Neuron (in vitro differentiated cells): Measurements from ENCODE around the gene CMTM7.
"Not testable (repeated sequence)": the region's sequence is repeated elsewhere in the genome, so short reads cannot be mapped to it uniquely, and the experiment has no call there.

Source experiments
- H2AFZ ChIP-seq: one replicate; pipeline ENCODE4 v1.6.1; 2013; ENCODE audit warnings: low read depth, mild to moderate bottlenecking, inconsistent platforms, low read length, moderate library complexity
- H3K27me3 ChIP-seq: one replicate; pipeline ENCODE4 v1.6.1; 2013; ENCODE audit warnings: low read length; ENCODE audit not compliant: insufficient read depth
- H3K36me3 ChIP-seq: one replicate; pipeline ENCODE4 v1.6.1; 2013; ENCODE audit warnings: low read length; ENCODE audit not compliant: insufficient read depth
- H3K4me1 ChIP-seq: one replicate; pipeline ENCODE4 v1.6.1; 2013; ENCODE audit warnings: low read length; ENCODE audit not compliant: insufficient read depth
- H3K4me3 ChIP-seq: 2 replicates; pipeline ENCODE4 v1.5.1; 2013; ENCODE audit warnings: mild to moderate bottlenecking, low read length, moderate library complexity
- H3K9me3 ChIP-seq: one replicate; pipeline ENCODE4 v1.6.1; 2013; ENCODE audit warnings: low read length

Gene CMTM7

GRCh38 chr3:32455609-32456428 is 64.2 kb downstream of the CMTM7 start:
- Histone ChIP-seq H3K36me3 (peaks cover 20% of the 10 kb centered on the region), H3K27me3 (no peaks in the 10 kb centered on the region), H3K4me1 (peaks cover 25% of the 10 kb centered on the region), H3K4me3 (no peak overlapping the region), H3K9me3 (no peaks in the 10 kb centered on the region), H2AFZ (no peak overlapping the region)

- H3K36me3 ChIP-seq, result peaks cover 20% of the 10 kb centered on the region
- peaks cover 23% of the 10 kb centered on the region for H3K4me1 ChIP-seq
- H3K4me3 ChIP-seq, result no peak overlapping the region
- H3K27me3 ChIP-seq, result no peaks in the 10 kb centered on the region
- no peak overlapping the region for H2AFZ ChIP-seq
- no peaks in the 10 kb centered on the region for H3K9me3 ChIP-seq
Observed at GRCh38 chr3:32456429-32457130, 64.9 kb downstream of the CMTM7 start.

DNA sequence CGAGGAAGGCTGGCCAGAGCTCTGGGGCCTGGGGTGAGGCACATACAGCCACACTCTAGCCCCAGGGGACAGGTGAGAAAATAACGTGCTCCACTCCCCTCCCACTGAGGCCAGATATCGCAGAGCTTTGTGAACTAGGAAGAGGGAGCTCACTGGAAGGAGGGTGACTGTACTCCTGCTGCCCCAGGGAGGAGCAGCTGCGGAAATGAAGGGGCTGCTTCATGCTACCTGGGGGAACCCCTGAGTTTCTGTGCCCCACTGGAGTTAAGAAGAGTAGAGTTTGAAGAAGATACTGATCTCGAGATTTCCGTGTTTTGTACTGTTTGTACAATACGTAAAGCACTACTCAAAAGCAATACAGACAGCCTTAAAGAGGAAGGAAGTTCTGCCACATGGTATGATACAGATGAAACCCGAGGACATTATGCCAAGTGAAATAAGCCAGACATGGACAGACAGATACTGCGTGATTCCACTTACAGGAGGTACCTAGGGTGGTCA is 66.4 kb downstream of the CMTM7 start:
- Histone ChIP-seq H2AFZ (no peak overlapping the region), H3K9me3 (no peaks in the 10 kb centered on the region), H3K36me3 (peaks cover 18% of the 10 kb centered on the region), H3K4me3 (no peak overlapping the region), H3K4me1 (peaks cover 34% of the 10 kb centered on the region), H3K27me3 (no peaks in the 10 kb centered on the region)

- H3K36me3 ChIP-seq, result peaks cover 10% of the 10 kb centered on the region
- no peaks in the 10 kb centered on the region for H3K9me3 ChIP-seq
- peaks cover 35% of the 10 kb centered on the region for H3K4me1 ChIP-seq
- H2AFZ ChIP-seq, result no peak overlapping the region
- no peaks in the 10 kb centered on the region for H3K27me3 ChIP-seq
- no peak overlapping the region for H3K4me3 ChIP-seq
Observed at GRCh38 chr3:32459450-32459849, 67.8 kb downstream of the CMTM7 start.

DNA sequence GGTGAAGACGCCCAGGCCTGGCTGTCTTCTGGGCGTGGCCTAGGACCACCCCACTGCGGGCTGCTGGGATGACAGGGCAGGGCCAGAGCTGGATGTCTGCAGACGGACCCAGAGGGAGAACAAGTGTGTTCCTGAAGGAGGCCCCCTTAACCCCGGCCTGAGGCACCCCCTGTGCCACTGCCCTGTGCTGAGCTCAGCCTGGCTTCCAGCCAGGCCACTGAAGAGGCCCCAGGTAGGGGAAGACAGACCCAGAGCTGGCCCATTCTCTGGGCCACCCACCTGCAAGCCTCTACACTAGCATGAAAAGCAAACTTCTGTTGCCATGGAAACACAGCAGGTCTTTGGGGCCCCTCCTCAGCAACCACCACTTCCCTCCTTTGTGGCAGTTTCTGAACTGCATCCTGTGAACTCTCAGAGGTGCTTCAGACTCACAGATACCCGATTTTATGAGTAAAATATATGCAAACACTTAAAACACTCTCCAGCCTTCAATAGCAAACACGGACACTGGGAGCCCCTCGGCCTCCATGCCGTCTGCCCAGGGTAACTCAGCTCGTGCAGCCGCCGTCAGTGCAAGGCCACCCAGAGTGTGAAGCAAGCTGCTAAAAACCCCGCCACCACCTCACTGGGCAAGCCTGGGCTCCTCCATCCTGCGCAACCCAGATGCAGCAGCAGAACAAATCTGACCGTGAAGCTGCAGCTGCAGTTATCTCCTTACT is 68.5 kb downstream of the CMTM7 start:
- H3K9me3 ChIP-seq, result no peaks in the 10 kb centered on the region
- H3K4me3 ChIP-seq, result peak overlapping the region; percentile 16
- peaks cover 35% of the 10 kb centered on the region for H3K4me1 ChIP-seq
- no peak overlapping the region for H2AFZ ChIP-seq
- peaks cover 4% of the 10 kb centered on the region for H3K36me3 ChIP-seq
- H3K27me3 ChIP-seq, result no peaks in the 10 kb centered on the region

DNA sequence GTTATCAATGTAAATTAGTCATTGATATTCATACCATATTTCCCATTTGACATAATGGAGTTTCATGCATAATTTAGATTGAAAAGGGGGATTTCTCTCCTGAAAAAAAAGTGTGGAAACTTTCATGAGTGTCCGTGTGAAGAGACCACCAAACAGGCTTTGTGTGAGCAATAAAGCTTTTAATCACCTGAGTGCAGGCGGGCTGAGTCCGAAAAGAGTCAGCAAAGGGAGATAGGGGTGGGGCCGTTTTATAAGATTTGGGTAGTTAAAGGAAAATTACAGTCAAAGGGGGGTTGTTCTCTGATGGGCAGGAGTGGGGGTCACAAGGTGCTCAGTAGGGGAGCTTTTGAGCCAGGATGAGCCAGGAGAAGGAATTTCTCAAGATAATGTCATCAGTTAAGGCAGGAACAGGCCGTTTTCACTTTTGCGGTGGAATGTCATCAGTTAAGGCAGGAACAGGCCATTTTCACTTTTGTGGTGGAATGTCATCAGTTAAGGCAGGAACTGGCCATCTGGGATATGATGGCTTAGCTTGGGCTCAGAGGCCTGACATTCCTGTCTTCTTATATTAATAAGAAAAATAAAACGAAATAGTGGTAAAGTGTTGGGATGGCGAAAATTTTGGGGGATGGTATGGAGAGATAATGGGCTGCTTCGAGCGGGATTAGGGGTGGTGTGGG is 69.3 kb downstream of the CMTM7 start:
- peaks cover 35% of the 10 kb centered on the region for H3K4me1 ChIP-seq
- H3K4me3 ChIP-seq, result peak overlapping the region; percentile 16
- H2AFZ ChIP-seq, H3K9me3 ChIP-seq, H3K36me3 ChIP-seq, H3K27me3 ChIP-seq: not testable (repeated sequence)

GRCh38 chr3:32462191-32462986 is 70.7 kb downstream of the CMTM7 start:
- H3K27me3 ChIP-seq, H2AFZ ChIP-seq, H3K36me3 ChIP-seq, H3K9me3 ChIP-seq, H3K4me3 ChIP-seq: not testable (repeated sequence)
- peaks cover 35% of the 10 kb centered on the region for H3K4me1 ChIP-seq

GRCh38 chr3:32463415-32463814 is 71.8 kb downstream of the CMTM7 start:
- not testable (repeated sequence) for H3K4me3 ChIP-seq, H2AFZ ChIP-seq, H3K27me3 ChIP-seq, H3K9me3 ChIP-seq, H3K36me3 ChIP-seq
- peaks cover 35% of the 10 kb centered on the region for H3K4me1 ChIP-seq

DNA sequence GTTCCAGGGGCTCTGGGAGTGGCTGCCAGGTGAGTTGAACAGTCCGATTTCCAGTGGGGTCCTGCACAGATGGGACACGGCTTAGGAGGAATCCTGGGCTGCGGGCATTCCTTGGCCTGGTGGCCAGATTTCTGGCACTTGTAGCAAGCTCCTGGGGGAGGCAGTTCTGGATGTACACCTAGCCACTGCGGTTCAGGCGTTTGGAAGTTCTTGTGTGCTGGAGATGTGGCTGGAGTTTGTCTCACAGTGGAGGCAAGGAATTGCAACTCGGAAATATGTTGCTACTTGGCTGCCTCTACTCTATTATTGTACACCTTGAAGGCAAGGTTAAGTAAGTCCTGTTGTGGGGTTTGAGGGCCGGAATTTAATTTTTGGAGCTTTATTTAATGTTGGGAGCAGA is 73.1 kb downstream of the CMTM7 start:
- H3K36me3 ChIP-seq, H3K9me3 ChIP-seq, H3K27me3 ChIP-seq, H3K4me3 ChIP-seq, H2AFZ ChIP-seq: not testable (repeated sequence)
- peaks cover 30% of the 10 kb centered on the region for H3K4me1 ChIP-seq

- not testable (repeated sequence) for H3K9me3 ChIP-seq, H3K4me3 ChIP-seq, H3K36me3 ChIP-seq, H3K27me3 ChIP-seq, H2AFZ ChIP-seq
- H3K4me1 ChIP-seq, result peaks cover 12% of the 10 kb centered on the region
Observed at GRCh38 chr3:32466808-32467207, 75.2 kb downstream of the CMTM7 start.

GRCh38 chr3:32467333-32468070 is 75.8 kb downstream of the CMTM7 start:
- H3K36me3 ChIP-seq, result no peaks in the 10 kb centered on the region
- no peaks in the 10 kb centered on the region for H3K9me3 ChIP-seq
- no peak overlapping the region for H2AFZ ChIP-seq
- no peak overlapping the region for H3K4me3 ChIP-seq
- peaks cover 7% of the 10 kb centered on the region for H3K4me1 ChIP-seq
- H3K27me3 ChIP-seq, result no peaks in the 10 kb centered on the region
